ENCODE measurements around the gene C1D. TPM values are rescaled to one million over a fixed set of nuclear protein-coding genes. Genes with fewer than 3 reads are reported as not detected.

The C1D gene
- total RNA-seq, 1 donor from 2014 or later = 21.5 TPM

DNA sequence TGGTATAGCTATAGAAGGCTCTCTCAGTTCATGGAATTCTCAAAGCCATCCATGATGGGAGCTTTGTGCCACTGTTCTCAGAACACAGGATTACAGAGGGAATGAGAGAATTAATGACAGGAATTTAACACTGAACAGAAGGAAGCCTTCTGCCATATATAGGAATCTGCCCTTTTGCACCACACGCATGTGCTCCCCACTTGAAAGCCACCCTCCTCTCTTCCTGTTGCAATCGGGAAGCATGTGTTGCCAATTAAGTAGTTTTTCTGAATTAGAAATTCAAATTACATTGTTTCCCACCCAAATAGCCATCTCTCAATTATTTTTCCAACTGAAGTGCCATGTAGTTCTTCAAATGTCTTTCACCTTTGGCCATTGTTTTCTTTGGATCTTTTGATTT, 71.3 kb downstream of the C1D start:
- no peak overlapping the region for H3K27ac Mint-ChIP-seq
- intact Hi-C loops (cut with micrococcal nuclease) = no loop called here
- POLR2A ChIA-PET = no interaction called here
- H3K36me3 Mint-ChIP-seq (ENCODE audit: low read depth) = no peaks in the 10 kb centered on the region
- no peaks in the 10 kb centered on the region for H3K9me3 Mint-ChIP-seq
- TF ChIP-seq, protein P1, sequence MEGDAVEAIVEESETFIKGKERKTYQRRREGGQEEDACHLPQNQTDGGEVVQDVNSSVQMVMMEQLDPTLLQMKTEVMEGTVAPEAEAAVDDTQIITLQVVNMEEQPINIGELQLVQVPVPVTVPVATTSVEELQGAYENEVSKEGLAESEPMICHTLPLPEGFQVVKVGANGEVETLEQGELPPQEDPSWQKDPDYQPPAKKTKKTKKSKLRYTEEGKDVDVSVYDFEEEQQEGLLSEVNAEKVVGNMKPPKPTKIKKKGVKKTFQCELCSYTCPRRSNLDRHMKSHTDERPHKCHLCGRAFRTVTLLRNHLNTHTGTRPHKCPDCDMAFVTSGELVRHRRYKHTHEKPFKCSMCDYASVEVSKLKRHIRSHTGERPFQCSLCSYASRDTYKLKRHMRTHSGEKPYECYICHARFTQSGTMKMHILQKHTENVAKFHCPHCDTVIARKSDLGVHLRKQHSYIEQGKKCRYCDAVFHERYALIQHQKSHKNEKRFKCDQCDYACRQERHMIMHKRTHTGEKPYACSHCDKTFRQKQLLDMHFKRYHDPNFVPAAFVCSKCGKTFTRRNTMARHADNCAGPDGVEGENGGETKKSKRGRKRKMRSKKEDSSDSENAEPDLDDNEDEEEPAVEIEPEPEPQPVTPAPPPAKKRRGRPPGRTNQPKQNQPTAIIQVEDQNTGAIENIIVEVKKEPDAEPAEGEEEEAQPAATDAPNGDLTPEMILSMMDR (IDR thresholded peaks at IDR 0.05) = no peak
- ATAC-seq (ENCODE audit: low read depth) = no peak
- CTCF ChIA-PET = no interaction called here
- no peak overlapping the region for H3K4me3 Mint-ChIP-seq
- DNase-seq = no peak
- H3K4me1 Mint-ChIP-seq = no peaks in the 10 kb centered on the region
- H3K27me3 Mint-ChIP-seq = peaks cover 9% of the 10 kb centered on the region

Other genes with a start within 250 kb of the C1D start
- gene PNO1, start 94.9 kb upstream of the C1D start, total RNA-seq = 22.1 and 24.9 TPM in 2 replicates
- gene PPP3R1, start 189.5 kb upstream of the C1D start, total RNA-seq = 53.5 and 56.2 TPM in 2 replicates

Measured in activated B cell treated with CpG ODN at 0.5 μM for 24 hours (primary cell).